Ovary (tissue), 3 donors: ENCODE results near the gene HS6ST2.

Experiments
- EP300 ChIP-seq: sonication (generic); formaldehyde crosslinking; IDR thresholded peaks from one replicate; pipeline ENCODE4 v1.6.1; 2017; ENCODE audit warnings: antibody characterized with exemption
- TF ChIP-seq, protein P1 (sequence below), 3 donors: fragments of 450-650 bp in 2 of 3; fragments of 200-600 bp in 1 of 3; IDR thresholded peaks; one replicate each; pipeline versions ENCODE4 v1.5.1 to v1.8.0; 2016 to 2022; ENCODE audit warnings: antibody characterized with exemption in 3 of 3, mild to moderate bottlenecking in 1 of 3
- donor health status: DM: no; HTN: no; CAD: no.

DNA sequence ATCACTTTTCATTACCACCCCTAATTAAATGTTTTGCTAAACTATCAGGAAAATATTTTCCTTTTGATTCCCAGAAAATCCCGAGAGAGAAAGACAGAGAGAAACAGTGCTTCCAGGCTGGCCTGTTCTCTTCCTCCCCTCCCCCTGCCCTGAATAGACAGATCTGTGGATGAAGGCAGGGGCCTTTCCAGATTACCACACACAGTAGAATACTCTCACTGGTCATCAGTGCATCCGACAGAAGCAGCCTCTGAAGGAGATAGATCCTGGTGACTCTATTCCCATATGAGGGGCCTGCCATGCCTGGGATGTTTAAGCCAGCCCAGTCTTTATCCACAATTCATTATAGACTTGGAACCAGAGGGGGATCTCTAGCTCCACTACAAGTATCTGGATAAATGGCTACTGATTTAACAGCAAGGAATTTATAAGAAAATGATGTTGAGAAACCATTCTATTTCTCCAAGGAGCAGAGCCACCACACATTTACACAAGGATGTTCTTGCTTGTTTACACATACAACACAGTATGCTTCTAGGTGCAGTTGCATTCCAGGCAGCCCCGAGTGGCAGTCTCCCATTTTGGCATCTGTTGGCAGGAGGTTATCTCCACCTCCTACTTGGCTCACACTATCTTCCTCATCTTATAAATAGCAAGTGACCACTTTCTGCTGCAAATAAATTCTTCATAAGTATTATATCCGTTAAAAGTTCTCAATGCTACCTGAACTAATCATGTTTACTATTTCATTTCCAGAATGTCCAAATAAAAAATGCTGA is 115.8 kb downstream of the HS6ST2 start:
- TF ChIP-seq, protein P1, sequence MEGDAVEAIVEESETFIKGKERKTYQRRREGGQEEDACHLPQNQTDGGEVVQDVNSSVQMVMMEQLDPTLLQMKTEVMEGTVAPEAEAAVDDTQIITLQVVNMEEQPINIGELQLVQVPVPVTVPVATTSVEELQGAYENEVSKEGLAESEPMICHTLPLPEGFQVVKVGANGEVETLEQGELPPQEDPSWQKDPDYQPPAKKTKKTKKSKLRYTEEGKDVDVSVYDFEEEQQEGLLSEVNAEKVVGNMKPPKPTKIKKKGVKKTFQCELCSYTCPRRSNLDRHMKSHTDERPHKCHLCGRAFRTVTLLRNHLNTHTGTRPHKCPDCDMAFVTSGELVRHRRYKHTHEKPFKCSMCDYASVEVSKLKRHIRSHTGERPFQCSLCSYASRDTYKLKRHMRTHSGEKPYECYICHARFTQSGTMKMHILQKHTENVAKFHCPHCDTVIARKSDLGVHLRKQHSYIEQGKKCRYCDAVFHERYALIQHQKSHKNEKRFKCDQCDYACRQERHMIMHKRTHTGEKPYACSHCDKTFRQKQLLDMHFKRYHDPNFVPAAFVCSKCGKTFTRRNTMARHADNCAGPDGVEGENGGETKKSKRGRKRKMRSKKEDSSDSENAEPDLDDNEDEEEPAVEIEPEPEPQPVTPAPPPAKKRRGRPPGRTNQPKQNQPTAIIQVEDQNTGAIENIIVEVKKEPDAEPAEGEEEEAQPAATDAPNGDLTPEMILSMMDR (IDR thresholded peaks at IDR 0.05): no peak
- TF ChIP-seq EP300: no peak
